Fibroblast of skin of back (primary cell): ENCODE results near the gene NELL2.
"Not testable (repeated sequence)": the region's sequence is repeated elsewhere in the genome, so short reads cannot be mapped to it uniquely, and the experiment has no call there.

ENCODE experiments used
- DNase-seq: peaks from one replicate; pipeline ENCODE4 v3.0.0-alpha.2; 2013

NELL2 gene

DNA sequence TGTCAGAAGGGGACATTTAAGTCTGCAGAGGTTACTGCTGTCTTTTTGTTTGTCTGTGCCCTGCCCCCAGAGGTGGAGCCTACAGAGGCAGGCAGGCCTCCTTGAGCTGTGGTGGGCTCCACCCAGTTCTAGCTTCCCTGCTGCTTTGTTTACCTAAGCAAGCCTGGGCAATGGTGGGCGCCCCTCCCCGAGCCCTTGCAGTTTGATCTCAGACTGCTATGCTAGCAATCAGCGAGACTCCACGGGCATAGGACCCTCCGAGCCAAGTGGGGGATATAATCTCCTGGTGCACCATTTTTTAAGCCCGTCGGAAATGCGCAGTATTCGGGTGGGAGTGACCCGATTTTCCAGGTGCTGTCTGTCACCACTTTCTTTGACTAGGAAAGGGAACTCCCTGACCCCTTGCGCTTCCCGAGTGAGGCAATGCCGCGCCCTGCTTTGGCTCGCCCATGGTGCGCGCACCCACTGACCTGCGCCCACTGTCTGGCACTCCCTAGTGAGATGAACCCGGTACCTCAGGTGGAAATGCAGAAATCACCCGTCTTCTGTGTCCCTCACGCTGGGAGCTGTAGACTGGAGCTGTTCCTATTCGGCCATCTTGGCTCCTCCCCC lies 189.2 kb downstream of the NELL2 start:
- DNase-seq, result not testable (repeated sequence)

DNA sequence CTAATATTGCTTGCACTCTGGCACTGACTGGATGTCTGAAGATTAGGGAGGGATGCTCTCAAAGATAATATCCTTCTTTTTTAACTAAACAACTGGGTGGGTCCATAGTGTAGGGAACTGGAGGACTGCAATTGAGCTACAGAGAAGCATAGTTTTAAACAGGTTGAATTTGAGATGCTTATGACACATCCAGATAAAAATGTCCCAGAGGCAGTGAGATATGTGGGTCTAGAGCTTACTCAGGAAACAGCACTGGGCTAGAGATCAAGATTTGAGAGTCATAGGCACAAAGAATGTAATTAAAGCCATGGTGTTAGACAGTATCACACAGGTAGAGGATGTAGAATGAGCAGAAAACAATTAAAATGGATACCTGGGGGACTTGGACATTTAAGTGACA lies 198.4 kb downstream of the NELL2 start:
- no peak for DNase-seq

DNA sequence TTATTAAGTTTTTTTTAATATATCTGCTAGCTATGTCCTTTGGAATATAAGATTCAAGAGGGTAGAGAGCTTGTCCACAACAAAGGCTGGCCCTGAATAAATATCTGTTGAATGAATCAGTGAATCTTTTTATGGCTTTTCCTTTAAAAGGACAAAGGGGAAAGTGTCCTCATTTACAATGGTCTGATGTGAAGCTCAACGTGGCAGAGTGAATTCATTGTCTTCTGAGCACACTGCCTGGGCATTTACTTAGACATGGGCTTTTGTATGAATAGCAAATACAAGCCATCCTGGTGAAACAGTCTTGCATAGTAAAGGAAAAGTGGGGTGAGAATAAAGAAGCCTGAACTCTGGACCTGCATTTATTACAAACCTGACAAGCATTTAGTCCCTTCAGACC lies 201.2 kb downstream of the NELL2 start:
- no peak for DNase-seq

DNA sequence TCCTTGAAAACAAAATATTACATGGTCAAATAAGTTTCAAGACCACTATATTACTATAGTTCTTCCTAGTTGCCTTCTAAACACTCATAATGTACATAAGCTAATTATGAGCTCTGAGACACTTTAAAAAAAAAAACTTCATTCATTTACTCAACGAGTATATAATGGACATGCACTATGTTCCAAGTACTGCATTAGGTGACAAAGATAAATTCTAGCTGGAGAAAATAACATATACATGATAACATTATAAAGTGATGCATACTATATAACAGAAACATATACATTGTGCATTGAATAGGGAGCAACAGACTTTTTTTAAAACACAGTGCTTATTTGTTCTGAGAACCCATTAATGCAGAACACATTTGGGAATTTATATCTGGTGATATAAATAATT lies 202.3 kb downstream of the NELL2 start:
- DNase-seq, result no peak

DNA sequence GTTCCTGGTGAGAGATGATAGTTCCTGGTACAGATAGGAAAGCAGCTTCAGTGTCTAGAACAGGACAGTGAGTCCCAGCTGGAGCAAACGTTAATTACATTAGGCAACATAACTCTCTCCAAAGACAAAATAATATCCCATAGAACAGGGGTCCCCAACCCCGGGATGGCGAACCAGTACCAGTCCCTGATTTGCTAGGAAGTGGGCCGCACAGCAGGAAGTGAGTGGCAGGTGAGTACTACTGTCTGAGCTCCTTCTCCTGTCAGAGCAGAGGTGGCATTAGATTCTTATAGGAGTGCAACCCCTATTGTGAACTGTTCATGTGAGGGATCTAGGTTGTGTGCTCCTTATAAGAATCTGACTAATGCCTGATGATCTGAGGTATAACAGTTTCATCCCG lies 204.1 kb downstream of the NELL2 start:
- no peak for DNase-seq

DNA sequence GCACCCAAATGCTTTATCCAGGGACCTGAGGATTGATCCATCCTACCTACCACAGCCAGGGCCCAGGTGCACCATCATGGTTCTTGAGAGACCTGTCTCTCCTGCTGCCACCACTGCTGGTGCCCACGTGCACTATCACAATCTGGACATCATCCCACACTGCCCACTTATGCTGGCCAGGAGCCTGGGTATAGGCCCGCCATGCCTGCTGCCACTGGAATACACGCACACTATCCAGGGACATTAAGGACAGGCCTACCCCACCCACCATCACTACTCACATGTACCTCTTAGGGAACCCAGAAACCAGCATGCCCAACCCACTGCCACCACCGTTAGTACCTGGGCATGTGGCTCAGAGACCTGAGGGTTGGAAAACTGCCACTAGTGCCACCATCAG lies 207.7 kb downstream of the NELL2 start:
- no peak for DNase-seq

DNA sequence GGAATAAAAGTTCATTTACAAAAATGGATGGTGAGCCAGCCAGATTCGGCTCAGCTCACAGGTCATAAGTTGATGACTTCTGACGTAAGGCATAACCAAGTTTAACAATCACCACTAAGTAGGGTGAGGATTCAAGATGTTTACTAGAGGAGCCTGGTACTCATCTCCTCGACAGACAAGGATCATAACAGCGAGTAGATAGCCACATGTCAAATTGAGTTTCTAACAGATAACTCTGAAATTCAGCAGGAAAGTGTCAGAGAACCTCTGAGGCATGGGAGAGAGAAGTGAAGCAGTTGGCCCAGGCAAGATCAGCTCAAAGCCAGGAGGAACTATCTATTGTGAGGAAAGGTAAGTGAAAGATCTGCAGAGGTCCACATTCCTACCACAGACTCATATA lies 208.7 kb downstream of the NELL2 start:
- no peak for DNase-seq

DNA sequence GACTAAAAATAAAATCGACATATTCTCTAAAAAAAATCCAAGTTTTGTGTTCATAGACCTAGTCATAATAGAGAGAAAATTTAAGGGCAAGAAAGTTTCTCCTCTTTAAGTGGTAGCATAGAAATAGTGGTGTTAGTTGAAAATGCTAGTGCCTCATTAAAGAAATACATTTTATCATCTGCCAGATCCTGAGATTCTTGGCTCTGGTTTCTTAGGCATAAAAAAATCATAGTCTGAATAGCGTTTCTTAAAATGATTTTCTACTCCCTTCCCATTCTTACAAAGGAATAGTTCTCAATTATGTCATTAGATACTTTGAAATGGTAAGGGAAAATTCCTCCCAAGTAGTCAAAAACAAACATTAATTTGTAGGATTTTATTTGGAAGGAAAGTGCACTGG lies 212.8 kb downstream of the NELL2 start:
- no peak for DNase-seq

DNA sequence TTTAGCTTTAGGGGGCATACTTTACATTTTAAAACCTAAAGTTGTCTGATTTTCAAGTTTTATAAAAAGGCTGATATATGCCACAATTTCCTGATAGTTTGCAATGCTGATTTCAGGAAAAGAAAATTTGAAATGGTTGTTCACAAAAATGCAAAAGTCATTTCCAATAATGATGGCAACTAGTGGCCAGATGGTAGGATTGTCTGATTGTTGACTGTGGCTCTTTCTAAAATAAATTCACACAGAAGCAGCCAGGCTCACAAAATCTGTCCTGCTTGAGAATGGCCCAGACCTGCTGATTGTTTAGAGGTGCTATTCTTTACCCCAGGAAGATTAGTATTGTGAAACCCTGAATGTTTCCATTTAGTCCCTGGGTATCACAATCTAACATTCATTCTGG lies 220.3 kb downstream of the NELL2 start:
- no peak for DNase-seq

DNA sequence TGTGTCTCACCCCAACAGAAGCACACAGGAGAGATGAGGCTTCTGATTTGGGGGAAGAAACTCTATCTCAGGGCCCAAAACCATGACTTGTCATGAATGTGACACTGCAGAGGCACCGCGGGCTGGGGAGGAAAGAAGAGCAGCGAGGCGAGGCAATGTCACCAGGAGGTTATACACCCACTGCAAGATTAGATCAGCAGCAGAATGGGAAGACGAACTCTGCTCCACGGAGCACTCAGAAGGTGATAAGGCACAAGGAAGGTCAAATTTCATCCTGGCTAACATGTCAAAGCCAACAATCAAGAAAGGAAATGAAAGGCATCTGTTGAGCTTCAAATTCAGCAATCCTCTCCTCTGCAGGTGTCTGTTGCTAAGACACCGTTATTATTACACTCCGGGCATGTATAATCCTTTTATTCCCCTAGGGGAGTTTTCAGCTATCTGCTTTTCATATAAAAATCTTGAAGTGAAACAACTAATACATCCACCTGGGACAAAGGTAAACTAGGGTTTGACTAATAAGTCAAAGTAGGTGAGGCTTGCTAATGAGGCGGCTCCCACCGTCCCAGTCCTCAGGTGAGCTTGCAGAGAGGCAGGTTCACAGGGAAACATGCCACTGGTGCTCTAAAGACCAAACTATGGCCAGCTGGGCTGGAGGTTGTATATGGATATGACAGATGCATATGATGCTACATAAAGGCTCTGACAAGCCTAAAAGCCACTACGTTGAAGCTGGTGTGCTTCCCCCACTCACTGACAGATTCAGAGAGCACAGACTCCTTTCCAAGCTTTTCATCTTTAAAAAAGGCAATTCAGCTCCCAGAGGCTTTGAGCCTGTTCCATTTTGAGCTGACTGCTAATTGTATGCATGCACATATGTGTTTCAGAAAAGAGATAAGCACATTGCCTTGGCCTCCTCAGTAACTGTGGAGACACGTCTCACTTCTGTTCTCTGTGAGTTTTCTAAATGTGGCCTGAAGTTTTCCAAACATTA lies 221.2 kb downstream of the NELL2 start:
- DNase-seq, result no peak

DNA sequence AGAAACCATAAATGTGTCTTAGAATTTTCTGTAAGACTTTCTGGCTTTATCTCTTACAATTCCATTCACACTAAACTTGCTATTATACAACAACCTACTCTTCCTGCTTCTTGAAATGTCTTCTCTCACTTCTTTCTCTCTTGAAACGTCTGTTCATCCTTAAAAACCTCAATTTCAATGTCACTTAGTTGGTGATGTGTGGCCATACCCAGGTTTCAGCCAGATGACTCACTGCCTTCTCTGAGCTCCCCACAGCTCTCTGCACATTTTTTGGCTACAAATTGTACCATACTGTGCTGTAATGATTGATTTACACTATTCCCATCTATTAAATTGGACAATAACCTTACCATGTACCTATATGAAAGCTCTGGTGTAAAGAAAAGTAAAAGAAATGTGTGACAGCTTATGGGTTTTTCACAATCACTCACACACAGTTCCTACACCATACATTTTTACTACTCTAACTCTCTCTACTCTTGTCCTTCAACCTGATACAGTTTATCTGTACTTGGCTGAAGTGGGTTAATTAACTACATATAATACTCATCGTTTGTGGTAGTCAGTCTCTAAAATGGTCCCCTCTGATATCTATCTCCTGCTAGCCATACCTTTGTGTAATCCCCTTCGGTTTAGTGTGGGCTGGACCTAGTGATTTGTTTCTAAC lies 222.1 kb downstream of the NELL2 start:
- DNase-seq, result no peak

DNA sequence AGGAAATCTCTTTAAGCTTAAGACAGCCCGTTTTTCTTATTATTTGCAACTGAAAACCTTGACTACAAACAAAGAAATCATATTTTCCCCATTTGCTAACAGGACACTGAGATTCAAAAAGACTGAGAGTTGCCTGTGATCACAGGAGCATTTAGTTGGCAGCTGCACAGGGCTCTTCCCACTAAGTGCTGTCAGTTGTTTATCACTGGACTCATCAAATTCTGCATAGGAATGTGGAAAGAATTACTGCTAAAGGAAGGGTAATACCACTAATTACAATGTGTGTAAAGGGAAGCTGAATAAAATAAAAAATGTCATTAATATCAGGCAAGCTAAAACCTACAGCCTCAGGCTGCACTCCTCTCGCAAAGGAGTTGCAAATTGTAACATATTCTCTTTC lies 226.4 kb downstream of the NELL2 start:
- DNase-seq, result no peak

DNA sequence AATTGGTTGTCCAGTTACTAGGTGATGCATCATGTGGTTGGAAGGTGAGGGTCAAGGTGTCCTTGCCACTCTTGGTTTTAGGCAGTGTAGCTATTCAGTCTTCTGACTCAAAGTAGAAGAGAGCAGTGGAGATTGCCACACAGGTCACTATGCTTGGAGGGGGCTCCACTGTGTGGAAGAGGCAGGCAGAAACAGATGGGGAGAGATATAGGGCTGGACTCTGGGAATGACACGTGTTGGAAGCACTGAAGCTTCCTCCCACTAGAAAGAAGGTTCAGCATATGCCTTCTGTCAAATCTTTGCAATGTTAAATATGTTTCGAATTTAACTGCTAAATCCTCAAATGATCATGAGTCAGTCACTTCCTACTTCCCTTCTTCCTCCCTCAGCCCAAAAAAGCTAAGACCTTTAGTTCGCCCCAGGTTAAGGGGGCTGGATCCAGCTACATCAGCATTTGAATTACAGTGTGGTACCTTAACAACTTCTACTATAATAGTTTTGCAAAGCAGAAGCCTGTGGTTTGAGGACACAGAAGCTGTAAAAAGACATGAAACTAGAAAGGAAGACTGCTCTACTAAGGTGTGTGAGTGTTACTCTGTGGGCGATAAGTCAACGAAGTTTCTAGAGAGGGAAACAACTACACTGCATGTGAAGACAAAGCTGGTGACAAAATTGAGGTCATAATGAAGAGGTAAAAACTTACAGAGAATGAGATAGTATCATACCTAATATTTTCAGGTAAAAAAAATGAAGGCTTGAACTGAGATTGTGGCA lies 228.0 kb downstream of the NELL2 start:
- DNase-seq, result no peak

DNA sequence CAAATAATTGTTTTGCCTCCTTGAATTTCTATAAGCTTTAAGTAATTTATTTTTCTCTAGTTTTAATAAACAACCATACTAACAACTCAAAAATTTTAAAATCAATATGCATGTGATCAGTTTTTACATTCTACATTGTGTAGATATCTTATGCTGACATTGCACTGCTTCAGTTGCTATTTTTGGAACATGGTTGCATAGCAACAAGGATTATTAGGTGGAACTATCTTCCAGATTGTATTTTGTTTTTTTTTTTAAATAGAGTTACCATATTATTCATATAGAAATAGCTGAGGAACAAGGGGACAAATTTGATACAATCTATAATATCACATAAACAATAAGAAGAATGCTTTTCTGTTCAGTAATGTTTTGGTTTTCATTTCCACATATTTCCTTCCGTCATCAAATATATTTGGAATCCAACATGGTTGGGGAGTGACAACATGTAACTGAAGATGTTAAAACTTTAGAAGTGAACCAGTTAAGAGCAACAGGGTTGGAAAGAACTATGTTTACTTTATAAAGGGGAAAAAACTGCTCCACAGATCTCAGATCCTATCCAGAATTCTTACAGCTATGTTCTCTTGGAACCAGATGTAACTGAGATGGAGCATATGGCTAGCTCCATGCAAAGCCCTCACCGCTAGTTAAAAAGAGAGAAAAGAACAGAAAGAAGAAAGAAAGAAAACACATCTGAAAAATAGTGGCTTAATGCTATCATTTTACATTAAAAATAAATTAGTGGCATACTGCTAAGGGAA lies 235.5 kb downstream of the NELL2 start:
- no peak for DNase-seq

DNA sequence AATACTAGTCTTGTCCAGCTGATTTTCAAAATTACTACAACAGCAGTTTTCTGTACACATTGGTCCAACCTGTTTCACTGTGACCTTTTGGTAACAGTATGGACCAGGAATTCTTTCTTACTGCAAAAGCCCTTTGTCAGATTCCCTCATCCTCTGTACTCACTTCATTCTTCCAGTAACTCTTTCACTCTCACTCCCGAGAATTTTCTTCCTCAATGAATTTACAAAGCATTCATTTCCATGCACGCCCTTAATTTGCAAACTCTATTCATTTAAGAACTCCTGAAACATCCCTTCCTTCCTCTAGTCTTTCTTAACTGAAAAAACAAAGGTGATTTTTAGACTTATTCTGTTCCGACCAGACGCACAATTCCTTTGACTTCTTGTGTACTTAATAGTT lies 238.2 kb downstream of the NELL2 start:
- DNase-seq, result no peak

DNA sequence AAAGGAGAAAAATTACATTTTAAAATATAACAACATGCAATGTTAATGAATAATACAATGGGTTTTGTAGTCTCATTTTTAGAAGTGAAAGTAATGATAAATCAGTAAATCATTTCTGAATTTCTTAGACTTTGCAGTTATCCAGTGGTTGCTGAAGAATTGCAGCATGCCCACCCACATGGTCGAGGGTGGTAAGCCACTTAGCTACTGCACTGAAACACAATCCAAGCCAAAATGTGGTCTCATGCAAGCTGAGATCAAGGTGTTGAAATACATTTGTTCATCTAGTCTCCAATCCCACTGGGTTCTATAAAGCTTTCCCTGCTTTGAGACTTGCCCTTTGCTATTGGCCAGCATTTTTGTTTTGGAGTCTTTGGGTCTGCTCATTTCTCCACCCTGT lies 247.9 kb downstream of the NELL2 start:
- no peak for DNase-seq

DNA sequence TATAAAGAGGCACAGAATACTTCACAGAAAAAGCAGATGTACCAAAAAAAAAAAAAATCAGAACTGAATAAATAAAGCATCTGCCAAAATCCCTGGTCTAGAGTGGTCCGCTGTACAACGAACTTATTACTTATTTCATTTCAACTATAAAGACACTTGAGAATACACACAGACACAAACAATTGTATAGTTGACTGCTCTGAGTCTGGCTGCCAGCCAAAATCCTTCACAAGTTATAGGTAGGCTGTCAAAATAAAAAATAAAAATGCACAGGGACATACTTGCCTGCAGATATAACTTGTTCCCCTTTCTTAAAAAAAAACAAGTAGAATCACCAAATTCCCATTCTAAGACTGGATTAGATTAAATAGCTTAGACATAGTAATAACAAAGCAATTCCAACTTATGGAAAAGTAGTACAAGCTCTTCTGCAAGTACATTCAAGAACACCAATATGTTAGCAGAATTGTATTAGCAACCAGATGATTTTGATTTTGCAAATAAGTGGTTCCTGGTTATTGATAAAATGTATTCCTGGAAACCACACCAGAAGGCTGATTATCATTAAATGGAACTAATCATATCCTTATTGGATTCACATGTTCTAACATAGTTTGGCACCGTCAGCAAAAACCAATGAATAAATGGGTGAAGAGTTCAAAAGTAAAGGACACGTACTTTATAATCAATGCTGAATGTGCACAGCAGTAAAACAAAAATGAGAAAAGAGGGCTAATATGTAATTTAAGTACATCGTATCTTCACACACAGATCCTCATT lies 248.5 kb downstream of the NELL2 start:
- no peak for DNase-seq

DNA sequence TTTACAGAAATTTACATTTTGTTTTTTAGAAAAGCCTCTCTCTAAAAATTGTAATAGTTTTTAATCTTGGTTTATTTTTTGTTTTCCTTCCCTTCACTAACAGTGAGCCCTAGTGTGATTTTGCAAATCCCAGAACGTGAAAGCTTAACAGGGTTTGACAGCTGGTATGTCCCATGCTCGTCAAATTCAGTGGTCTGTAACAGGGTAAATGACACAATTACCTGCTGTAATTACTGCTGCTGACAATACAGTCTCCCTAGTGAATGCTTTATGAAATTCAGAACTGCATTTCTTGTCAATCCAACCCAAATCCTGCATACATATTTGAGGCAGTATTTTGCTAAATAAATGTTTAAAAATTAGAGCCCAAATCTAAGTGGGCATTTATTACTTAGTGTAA lies 249.2 kb downstream of the NELL2 start:
- no peak for DNase-seq

DNA sequence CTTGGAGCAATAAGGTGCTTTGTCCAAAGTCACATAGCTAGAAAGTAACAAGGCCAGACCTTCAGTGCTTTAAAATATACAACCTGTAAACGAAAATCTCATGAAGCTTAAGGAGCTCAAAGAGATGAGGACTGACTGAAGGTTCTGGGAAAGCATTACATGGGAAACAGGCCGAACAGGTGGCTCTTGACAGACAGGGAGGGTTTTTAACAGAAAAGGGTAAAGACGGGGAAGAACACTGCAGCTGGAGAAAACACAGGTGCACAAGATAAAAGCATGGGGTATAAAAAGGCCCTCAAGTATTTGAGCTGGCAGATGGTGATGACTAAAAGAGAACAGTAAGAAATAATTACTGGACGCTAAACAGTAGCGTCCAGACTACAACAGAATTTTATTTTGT lies 257.2 kb downstream of the NELL2 start:
- DNase-seq, result no peak

DNA sequence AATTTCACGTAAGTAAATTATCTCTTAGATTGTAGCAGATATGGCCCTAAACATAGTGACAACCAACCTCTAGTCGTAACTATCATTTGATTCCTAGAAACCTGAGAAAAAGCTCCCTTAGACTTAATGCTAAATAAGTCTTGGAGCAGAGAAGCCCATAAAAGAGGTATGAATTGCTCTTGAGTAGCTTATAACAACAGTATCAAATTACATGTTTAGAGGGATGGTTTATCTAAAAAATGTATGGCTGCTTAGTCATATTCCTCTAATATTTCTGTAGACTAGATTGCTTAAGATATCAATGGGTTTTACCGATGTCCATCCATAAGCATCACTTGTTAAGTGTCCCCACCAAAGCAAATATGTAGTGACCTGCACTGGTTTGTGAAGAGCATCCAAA lies 259.7 kb downstream of the NELL2 start:
- DNase-seq, result peak; percentile 1

DNA sequence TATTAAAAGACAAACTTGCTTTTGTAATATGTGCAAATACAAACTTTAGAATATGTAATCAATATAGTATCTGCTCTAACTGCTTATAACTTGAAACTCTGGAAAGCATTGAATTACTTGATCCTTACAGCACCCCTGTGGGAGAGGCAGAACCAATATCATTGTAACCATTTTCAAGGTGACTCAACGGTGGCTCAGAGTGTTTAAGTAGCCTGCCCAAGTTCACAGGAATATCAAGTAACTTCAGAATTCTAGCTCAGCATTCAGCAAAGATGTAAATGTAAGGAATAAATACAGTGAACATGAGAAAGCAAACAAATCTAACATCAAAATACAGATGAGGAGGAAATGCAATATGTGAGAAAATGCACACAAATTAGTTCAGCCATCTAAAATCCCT lies 264.6 kb downstream of the NELL2 start:
- DNase-seq, result no peak
